Measurements from ENCODE around the gene SOX21.

DNA sequence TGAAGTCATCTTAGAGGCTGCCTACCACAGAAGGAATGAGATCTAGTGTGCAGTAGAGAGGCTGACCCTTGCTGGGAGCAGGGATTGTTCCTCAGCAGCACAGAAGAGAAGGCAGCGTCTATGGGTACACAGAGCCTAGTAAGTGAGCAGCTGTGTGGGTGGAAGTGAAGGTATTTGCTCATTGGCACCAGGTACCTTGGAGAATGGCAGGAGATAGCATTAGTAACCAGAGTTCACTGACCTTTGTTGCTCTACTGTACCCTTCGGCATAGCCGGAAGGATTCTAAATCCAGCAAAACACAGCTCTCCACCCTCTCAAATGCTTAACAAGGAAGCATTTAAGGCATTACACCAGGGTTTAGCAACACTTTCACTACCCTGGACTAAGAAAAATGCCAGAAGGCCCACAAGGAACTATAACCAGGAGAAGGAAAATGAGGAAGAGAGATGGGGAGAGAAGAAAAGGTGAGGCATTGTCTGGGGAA lies 12.3 kb downstream of the SOX21 start:
- TF ChIP-seq, protein P1, sequence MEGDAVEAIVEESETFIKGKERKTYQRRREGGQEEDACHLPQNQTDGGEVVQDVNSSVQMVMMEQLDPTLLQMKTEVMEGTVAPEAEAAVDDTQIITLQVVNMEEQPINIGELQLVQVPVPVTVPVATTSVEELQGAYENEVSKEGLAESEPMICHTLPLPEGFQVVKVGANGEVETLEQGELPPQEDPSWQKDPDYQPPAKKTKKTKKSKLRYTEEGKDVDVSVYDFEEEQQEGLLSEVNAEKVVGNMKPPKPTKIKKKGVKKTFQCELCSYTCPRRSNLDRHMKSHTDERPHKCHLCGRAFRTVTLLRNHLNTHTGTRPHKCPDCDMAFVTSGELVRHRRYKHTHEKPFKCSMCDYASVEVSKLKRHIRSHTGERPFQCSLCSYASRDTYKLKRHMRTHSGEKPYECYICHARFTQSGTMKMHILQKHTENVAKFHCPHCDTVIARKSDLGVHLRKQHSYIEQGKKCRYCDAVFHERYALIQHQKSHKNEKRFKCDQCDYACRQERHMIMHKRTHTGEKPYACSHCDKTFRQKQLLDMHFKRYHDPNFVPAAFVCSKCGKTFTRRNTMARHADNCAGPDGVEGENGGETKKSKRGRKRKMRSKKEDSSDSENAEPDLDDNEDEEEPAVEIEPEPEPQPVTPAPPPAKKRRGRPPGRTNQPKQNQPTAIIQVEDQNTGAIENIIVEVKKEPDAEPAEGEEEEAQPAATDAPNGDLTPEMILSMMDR (IDR thresholded peaks at IDR 0.05), result no peak
- no peak for TF ChIP-seq POLR2A (IDR thresholded peaks at IDR 0.05)
- no peak for TF ChIP-seq EP300 (IDR thresholded peaks at IDR 0.05)
